ENCODE results near the gene OR2T5.
"Not testable (repeated sequence)": the region's sequence is repeated elsewhere in the genome, so short reads cannot be mapped to it uniquely, and the experiment has no call there.

Gene OR2T5, protein sequence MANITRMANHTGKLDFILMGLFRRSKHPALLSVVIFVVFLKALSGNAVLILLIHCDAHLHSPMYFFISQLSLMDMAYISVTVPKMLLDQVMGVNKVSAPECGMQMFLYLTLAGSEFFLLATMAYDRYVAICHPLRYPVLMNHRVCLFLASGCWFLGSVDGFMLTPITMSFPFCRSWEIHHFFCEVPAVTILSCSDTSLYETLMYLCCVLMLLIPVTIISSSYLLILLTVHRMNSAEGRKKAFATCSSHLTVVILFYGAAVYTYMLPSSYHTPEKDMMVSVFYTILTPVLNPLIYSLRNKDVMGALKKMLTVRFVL

GRCh38 chr1:248488289-248488688 lies at the start of gene OR2T5:
OR2T5 (plus strand) TSS chr1:248488589; CDS start chr1:248488589, 0 bp downstream.
- not testable (repeated sequence) for DNase-seq (ENCODE audit: low read depth in 2 of 2)

DNA sequence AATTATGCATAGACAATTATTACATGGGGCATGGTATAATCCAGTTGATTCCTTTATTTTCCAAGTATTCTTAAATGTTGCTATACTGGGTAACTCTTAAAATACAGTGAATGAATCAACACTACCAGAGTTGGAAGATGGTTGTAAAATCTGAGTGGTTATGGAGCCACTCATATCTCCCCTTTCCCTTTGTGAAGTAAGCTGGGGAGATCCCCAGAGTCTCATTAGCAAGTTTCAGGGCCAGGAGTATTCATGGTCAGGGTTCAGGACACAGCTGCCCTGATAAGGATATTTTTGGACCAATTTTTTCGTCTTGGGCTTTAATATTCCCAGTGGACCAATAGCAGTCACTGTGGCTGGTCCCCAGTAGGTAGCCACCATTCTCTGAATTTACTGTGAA lies 49.7 kb upstream of the OR2T5 start:
- DNase-seq (ENCODE audit: low read depth in 2 of 2), result not testable (repeated sequence)

DNA sequence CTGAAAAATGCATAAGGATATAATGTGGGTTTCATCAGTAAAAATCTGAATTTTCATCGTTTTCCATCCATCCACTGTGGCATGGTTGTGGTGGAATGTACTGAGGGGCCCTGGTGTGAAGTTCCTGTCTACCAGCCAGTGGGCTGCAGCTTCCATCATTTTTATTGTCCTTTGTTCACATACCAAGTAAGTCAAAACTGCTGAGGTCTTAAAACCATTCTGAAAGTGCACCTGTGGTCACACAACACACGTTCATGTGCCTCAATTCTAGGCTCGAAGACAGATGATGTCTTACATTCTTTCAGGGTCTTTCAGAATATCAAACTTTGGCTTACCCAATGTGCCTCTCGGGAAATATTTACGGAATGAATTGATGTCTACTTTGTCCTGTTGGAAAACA lies 49.1 kb upstream of the OR2T5 start:
- not testable (repeated sequence) for DNase-seq (ENCODE audit: low read depth in 2 of 2)

DNA sequence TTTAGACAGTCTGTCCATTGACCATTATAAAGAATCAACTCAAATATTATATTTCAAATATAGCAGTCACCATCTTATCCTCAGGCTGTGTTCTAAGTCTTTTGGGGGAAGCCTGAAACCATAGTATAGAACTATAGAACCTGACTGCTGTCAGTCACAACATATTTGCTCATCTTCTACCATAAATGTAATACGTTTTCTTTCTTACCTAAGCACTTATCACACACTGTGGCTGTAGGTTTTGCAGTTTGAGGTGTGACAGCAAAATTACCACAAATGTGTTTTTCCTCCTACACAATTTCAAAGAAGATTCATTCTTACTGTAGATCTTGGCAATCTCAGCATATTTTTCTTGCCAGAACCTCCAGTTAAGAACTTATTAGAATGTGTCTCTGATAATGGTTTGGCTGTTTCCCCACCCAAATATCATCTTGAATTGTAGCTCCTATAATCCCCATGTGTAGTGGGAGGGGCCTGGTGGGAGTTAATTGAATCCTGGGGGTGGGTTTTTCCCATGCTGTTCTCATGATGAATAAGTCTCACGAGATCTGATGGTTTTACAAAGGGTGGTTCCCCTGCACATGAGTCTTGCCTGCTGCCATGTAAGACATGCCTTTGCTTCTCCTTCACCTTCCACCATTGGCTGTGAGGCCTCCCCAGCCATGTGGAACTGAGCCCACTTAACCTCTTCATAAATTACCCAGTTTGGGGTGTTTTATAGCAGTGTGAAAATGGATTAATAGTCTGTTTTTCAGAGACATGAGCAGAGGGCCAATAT lies 45.7 kb upstream of the OR2T5 start:
- DNase-seq (ENCODE audit: low read depth in 2 of 2), result not testable (repeated sequence)

DNA sequence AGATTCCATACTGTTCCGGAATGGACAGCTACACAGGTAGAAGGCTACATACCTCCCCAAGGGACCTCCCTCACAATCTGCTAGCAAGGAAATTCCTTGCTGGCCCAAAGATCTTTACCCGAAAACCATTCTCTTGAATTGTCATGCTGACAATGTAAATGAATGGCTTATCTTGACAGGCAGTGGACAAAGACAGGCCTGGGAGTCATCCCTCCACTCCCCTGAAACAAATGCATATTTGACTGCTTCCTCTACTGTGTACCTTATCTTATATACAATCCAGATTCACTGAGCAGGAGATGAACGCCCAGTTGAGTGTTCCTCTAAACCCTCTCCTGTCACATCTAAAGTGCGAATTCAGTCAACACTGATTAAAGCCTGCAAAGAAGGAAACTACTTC lies 43.8 kb upstream of the OR2T5 start:
- not testable (repeated sequence) for DNase-seq (ENCODE audit: low read depth in 2 of 2)

- DNase-seq (ENCODE audit: low read depth in 2 of 2), result not testable (repeated sequence)
Observed at GRCh38 chr1:248445399-248445798, 43.0 kb upstream of the OR2T5 start, which contains the start of gene OR2T2. OR2T2 (plus strand) TSS chr1:248445637; CDS start chr1:248452798, 7,161 bp downstream.

- DNase-seq (ENCODE audit: low read depth in 2 of 2), result not testable (repeated sequence)
Observed at GRCh38 chr1:248448409-248449074, 39.8 kb upstream of the OR2T5 start.

- DNase-seq (ENCODE audit: low read depth in 2 of 2), result not testable (repeated sequence)
Observed at GRCh38 chr1:248449821-248450465, 38.4 kb upstream of the OR2T5 start.

GRCh38 chr1:248450466-248451145 lies 37.8 kb upstream of the OR2T5 start:
- DNase-seq (ENCODE audit: low read depth in 2 of 2), result not testable (repeated sequence)

GRCh38 chr1:248453619-248454018 lies 34.8 kb upstream of the OR2T5 start:
- DNase-seq (ENCODE audit: low read depth in 2 of 2), result not testable (repeated sequence)

DNA sequence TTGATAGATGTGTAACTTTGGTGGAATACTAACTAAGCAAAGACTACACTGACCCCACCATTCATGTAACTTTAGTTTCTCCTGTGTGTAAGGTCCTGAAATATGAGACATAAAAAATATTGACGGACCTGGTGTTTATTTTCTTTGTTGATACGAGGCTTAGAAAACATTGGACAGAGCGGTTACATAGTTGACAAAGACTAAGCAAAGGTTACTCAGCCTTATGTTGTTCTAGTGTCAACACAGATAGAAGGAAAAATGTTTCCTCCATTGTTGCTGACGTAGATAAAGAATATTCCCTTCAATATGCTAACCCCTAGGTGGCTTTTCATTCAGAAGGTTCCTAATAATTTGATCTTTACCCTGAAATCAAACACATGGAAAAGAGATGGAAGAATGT lies 33.3 kb upstream of the OR2T5 start:
- DNase-seq (ENCODE audit: low read depth in 2 of 2), result not testable (repeated sequence)

- not testable (repeated sequence) for DNase-seq (ENCODE audit: low read depth in 2 of 2)
Observed at GRCh38 chr1:248456635-248457034, 31.8 kb upstream of the OR2T5 start.

- DNase-seq (ENCODE audit: low read depth in 2 of 2), result not testable (repeated sequence)
Observed at GRCh38 chr1:248459117-248459516, 29.3 kb upstream of the OR2T5 start.

GRCh38 chr1:248471154-248471553 lies 17.2 kb upstream of the OR2T5 start:
- no peak for DNase-seq (ENCODE audit: low read depth in 2 of 2)

GRCh38 chr1:248472111-248472510 lies 16.3 kb upstream of the OR2T5 start:
- DNase-seq (ENCODE audit: low read depth in 2 of 2), result not testable (repeated sequence)

DNA sequence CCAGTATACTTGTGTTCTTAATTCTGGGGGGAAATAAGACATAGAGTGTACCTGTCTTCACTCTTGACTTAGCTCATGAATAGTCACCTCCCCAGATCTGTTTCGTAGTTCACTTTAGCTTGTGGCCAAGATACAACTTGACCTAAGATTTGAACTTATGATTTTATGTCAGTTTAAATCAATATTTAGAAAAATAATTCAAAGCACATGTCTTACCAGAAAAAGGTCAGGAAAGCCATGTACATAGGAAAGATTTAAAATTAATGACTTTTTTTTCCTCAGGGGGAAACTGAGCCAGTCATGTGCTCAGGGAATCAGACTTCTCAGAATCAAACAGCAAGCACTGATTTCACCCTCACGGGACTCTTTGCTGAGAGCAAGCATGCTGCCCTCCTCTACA lies 15.3 kb upstream of the OR2T5 start, which contains the start of gene OR2T3:
Gene OR2T3 (plus strand): TSS at position 301 of the 400 bp plus-strand sequence. CDS start 0 bp downstream, at position 301.
- DNase-seq (ENCODE audit: low read depth in 2 of 2), result not testable (repeated sequence)

DNA sequence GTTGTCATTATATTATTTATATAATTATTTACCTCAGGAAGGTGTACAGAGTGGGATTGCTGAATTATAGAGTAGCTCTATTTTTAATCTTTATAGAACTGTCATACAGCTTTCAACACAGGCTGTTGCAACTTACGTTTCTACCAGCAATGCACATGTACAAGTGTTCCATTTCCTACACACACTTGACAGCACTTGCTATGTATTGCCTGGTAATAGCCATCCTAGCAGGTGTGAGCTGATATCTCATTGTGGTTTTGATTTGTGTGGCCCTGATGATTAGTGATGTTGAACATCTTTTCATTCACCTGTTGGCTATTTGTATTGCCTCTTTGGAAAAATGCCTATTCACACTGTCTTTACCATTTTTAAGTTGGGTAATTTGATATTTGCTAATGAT lies 12.7 kb upstream of the OR2T5 start:
- not testable (repeated sequence) for DNase-seq (ENCODE audit: low read depth in 2 of 2)

DNA sequence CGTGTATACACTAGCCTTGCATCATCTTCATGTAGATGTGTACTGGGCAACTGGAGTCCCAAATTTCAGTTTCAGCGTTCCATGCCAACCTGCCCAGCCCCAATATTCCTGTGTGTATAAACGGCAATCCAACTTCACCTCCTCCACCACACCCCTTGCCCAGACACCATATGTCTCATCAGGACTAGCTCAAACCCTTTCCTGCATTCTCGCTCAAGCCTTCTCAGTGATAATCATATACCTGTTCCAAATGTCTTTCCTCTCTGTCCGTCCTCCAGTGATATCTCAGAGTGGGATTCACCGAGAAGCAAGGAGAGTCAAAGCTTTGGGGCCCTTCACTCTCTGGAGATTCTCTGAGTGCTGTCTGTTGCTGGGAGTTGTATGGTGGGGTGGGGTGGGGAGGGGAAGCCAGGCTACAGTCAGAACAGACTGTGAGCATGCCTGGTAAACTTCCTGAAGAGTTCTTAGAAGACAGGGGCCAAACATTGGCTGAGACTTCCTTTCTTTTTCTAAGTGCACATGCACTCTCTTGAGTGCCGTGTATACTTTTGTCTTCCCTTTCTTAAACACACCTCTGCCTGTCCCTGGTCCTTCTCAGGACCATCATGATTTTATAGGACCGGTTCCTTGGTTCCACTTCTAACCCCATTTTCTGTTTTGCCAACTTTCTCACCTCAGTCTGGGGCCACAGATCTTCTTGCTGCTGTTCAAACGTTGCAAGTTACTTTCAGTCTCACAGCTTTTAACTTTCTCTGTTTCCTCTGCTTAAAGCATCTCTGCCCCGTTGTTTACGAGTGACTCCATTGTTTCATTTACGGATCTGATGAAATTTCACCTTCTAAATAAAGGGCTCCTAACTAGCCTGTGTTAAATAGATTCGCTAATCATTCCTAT lies 6.5 kb upstream of the OR2T5 start:
- DNase-seq (ENCODE audit: low read depth in 2 of 2), result not testable (repeated sequence)

- not testable (repeated sequence) for DNase-seq (ENCODE audit: low read depth in 2 of 2)
Observed at GRCh38 chr1:248496661-248497060, 8.3 kb downstream of the OR2T5 start.
